OCI-LY1 (cell line): ENCODE results near the gene NRSN2.

ENCODE experiments used
- EZH2 ChIP-seq: fragments of 200-600 bp; sonication (generic), shearing (Covaris generic); IDR thresholded peaks from 2 replicates; pipeline ENCODE4 v1.8.0; 2017; ENCODE audit warnings: borderline replicate concordance, mixed run types, mild to moderate bottlenecking, antibody characterized with exemption, low read length, moderate library complexity, mixed read lengths
- TF ChIP-seq, protein P1 (sequence below): fragments of 200-600 bp; sonication (generic), shearing (Covaris generic); IDR thresholded peaks from 2 replicates; pipeline ENCODE4 v1.5.1; 2017; ENCODE audit warnings: mild to moderate bottlenecking, antibody characterized with exemption, low read length, moderate library complexity, mixed read lengths

DNA sequence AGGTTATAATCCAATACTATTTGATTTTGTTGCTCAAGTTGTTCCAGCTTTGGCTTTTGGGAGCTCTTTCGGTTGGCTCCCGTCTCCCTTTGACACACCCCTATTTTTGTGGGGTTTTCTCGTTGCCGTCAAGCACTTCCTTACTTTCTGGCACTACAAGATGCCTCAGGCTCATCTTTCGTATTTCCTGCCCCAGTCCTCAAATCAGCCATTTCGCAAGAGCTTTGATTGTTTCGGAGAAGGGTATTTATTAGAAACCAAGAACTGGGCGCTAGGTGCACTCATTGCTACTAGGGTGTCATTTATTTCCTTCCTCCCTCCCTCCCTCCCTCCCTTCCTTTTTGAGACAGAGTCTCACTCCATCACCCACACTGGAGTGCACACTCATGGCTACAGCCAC lies 34.8 kb upstream of the NRSN2 start:
- TF ChIP-seq, protein P1, sequence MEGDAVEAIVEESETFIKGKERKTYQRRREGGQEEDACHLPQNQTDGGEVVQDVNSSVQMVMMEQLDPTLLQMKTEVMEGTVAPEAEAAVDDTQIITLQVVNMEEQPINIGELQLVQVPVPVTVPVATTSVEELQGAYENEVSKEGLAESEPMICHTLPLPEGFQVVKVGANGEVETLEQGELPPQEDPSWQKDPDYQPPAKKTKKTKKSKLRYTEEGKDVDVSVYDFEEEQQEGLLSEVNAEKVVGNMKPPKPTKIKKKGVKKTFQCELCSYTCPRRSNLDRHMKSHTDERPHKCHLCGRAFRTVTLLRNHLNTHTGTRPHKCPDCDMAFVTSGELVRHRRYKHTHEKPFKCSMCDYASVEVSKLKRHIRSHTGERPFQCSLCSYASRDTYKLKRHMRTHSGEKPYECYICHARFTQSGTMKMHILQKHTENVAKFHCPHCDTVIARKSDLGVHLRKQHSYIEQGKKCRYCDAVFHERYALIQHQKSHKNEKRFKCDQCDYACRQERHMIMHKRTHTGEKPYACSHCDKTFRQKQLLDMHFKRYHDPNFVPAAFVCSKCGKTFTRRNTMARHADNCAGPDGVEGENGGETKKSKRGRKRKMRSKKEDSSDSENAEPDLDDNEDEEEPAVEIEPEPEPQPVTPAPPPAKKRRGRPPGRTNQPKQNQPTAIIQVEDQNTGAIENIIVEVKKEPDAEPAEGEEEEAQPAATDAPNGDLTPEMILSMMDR: no peak
- TF ChIP-seq EZH2: no peak
